HFFc6 (cell line): ENCODE measurements around the gene USP32. TPM values are rescaled to one million over a fixed set of nuclear protein-coding genes. Genes with fewer than 3 reads are reported as not detected.
"Not testable (repeated sequence)": the region's sequence is repeated elsewhere in the genome, so short reads cannot be mapped to it uniquely, and the experiment has no call there.

Experiments used
- DNase-seq: peaks from one replicate; pipeline ENCODE4 v3.0.0-alpha.2; 2018
- H3K27ac Mint-ChIP-seq: 2 replicates; pipeline ENCODE4 v1.8.0; 2020; ENCODE audit warnings: mild to moderate bottlenecking, mixed read lengths
- H3K27me3 Mint-ChIP-seq: 2 replicates; pipeline ENCODE4 v1.8.0; 2021; ENCODE audit warnings: mild to moderate bottlenecking, moderate library complexity, mixed read lengths; ENCODE audit not compliant: insufficient read depth
- H3K36me3 Mint-ChIP-seq: 2 replicates; pipeline ENCODE4 v1.8.0; 2021; ENCODE audit warnings: low read depth, mixed read lengths
- H3K4me1 Mint-ChIP-seq: 2 replicates; pipeline ENCODE4 v1.8.0; 2020; ENCODE audit warnings: low read depth, mixed read lengths
- H3K4me3 Mint-ChIP-seq: 2 replicates; pipeline ENCODE4 v1.8.0; 2020; ENCODE audit warnings: mild to moderate bottlenecking, moderate library complexity, mixed read lengths
- H3K9me3 Mint-ChIP-seq: 2 replicates; pipeline ENCODE4 v1.8.0; 2020; ENCODE audit warnings: mild to moderate bottlenecking, mixed read lengths
- total RNA-seq, 6 experiments: library from RNA; stranded (reverse); fragmentation: NEBNext Ultra II Directional; extraction: Animal tissue kit (Norgen Biotek cat#: 25700); gene quantifications; 2 replicates in 1 of 6; 3 replicates in 5 of 6; pipeline ENCODE4 v1.2.3, GENCODE V29; 2021
- TF ChIP-seq, protein P1 (sequence below): fragments of 200-600 bp; sonication (generic); IDR thresholded peaks from 2 replicates; pipeline ENCODE4 v1.5.0; 2021; ENCODE audit warnings: antibody characterized with exemption, mild to moderate bottlenecking

The USP32 gene
- total RNA-seq, 6 experiments from 2014 or later: 46.7 to 57.3 (median 51.7) TPM

DNA sequence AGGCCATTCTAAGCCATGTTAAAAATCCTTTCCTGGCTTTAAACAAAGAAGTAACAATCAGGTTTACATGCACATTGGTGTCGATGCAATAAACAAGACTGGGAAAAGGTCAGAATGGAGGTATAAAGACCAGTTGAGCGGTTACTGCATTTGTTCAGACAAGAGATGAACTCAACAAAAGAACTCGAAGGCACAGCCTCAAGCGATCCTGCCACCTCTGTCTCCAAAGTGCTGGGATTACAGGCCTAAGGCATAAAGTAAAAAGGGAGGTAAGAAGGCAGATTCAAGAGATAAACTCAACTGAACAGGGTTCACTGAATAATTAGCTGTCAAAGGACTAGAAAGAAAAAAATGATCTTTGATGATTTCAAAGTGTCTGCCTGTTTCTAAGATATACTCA lies 39.4 kb downstream of the USP32 start:
- peaks cover 53% of the 10 kb centered on the region for H3K4me1 Mint-ChIP-seq
- H3K9me3 Mint-ChIP-seq: no peaks in the 10 kb centered on the region
- no peak overlapping the region for H3K27ac Mint-ChIP-seq
- H3K27me3 Mint-ChIP-seq: no peaks in the 10 kb centered on the region
- DNase-seq: no peak
- TF ChIP-seq, protein P1, sequence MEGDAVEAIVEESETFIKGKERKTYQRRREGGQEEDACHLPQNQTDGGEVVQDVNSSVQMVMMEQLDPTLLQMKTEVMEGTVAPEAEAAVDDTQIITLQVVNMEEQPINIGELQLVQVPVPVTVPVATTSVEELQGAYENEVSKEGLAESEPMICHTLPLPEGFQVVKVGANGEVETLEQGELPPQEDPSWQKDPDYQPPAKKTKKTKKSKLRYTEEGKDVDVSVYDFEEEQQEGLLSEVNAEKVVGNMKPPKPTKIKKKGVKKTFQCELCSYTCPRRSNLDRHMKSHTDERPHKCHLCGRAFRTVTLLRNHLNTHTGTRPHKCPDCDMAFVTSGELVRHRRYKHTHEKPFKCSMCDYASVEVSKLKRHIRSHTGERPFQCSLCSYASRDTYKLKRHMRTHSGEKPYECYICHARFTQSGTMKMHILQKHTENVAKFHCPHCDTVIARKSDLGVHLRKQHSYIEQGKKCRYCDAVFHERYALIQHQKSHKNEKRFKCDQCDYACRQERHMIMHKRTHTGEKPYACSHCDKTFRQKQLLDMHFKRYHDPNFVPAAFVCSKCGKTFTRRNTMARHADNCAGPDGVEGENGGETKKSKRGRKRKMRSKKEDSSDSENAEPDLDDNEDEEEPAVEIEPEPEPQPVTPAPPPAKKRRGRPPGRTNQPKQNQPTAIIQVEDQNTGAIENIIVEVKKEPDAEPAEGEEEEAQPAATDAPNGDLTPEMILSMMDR: no peak
- no peak overlapping the region for H3K4me3 Mint-ChIP-seq
- no peaks in the 10 kb centered on the region; the same call in 1 of the 2 replicates for H3K36me3 Mint-ChIP-seq

DNA sequence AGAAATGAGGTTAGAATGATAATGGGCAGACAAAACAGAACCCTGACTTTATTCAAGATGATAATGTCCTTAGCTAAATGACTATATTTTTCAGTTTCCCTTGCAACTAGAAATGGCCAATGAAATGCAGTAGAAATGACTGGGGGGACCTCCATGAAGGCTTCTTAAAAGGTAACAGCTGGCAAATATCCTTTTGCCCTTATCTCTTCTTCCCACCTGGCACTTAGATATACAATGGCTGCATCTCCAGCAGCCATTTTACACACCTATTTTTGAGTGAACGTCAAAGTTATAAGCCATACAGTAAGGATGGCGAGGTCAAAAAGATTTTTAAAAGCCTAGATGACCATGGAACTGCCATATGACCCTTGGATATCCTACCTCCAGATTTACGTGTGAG lies 39.9 kb downstream of the USP32 start:
- Mint-ChIP-seq H3K27ac (no peak overlapping the region), H3K4me3 (no peak overlapping the region), H3K9me3 (no peaks in the 10 kb centered on the region), H3K36me3 (no peaks in the 10 kb centered on the region; the same call in 1 of the 2 replicates), H3K4me1 (peaks cover 48% of the 10 kb centered on the region), H3K27me3 (no peaks in the 10 kb centered on the region)
- TF ChIP-seq, protein P1: no peak
- no peak for DNase-seq

DNA sequence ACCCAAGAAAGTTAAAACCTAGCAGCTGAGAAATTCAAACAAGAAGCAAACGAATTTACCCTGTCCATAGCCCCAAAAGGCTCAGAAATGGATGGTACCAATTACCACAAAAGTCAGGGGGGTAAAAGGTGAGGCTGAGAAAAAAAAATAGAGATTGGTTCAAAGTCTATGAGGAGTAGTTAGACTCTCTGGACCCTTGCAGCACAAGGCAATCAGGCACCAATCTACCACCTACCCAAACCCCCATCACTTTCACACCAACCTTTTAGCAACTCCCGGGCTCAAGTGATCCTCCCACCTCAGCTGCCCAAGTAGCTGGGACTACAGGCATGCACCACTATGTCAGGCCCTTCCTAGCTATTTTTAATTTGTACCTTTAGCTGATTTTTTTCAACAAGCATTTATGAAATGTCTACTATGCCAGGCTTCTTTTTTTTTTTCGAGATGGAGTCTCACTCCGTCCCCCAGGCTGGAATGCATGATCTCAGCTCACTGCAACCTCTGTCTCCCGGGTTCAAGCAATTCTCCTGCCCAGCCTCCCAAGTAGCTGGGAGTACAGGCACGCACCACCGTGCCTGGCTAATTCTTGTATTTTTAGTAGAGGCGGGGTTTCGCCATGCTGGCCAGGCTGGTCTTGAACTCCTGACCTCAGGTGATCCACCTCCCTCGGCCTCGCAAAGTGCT lies 40.8 kb downstream of the USP32 start:
- H3K27me3 Mint-ChIP-seq: no peaks in the 10 kb centered on the region
- no peaks in the 10 kb centered on the region for H3K9me3 Mint-ChIP-seq
- peaks cover 45% of the 10 kb centered on the region for H3K4me1 Mint-ChIP-seq
- TF ChIP-seq, protein P1: no peak
- no peak for DNase-seq
- no peak overlapping the region for H3K4me3 Mint-ChIP-seq
- no peaks in the 10 kb centered on the region; the same call in 1 of the 2 replicates for H3K36me3 Mint-ChIP-seq
- no peak overlapping the region for H3K27ac Mint-ChIP-seq

DNA sequence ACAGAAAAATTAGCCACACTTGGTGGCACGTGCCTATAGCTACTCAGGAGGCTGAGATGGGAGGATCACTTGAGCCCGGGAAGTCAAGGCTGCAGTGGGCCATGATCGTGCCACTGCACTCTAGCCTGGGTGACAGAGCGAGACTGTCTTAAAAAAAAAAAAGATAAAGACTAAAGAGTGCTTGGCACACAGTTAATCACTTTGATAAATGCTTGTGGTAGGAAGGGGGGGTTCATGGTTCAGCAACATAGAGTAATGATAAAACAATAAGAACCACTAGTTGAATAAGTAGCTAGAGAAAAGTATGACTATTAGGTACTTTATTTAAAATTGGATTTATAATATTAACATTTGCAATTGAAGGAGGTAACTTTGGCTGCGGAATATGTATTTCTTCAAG lies 43.3 kb downstream of the USP32 start:
- TF ChIP-seq, protein P1: no peak
- H3K4me1 Mint-ChIP-seq: peaks cover 20% of the 10 kb centered on the region
- H3K27me3 Mint-ChIP-seq: no peaks in the 10 kb centered on the region
- H3K36me3 Mint-ChIP-seq: no peaks in the 10 kb centered on the region; the same call in 1 of the 2 replicates
- no peak overlapping the region for H3K27ac Mint-ChIP-seq
- no peak for DNase-seq
- no peak overlapping the region for H3K4me3 Mint-ChIP-seq
- H3K9me3 Mint-ChIP-seq: no peaks in the 10 kb centered on the region

DNA sequence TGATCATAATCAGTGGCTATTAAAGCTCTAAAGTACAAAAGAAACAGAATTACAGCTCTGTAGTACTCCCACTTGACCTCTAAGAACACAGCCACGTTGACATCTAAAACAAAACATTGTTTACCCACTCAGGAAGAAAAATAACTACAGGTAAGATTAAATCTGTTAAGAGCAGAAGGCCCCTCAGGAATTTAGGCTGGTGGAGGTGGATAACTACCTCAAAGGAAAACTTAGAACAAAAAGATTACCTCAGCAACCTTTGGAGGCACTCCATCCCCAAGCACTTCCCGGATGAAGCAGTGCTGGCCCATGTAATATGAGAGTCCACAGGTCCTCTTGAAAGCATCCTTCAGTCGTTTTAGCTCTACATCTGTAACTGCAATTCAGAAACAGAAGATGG lies 46.7 kb downstream of the USP32 start:
- Mint-ChIP-seq H3K9me3 (no peaks in the 10 kb centered on the region), H3K4me3 (no peak overlapping the region), H3K27ac (no peak overlapping the region), H3K36me3 (peaks cover 26% of the 10 kb centered on the region), H3K27me3 (no peaks in the 10 kb centered on the region; the same call in 1 of the 2 replicates), H3K4me1 (0 out of 2 replicates have a peak, but pooled peaks cover 6% of the 10 kb centered on the region)
- no peak for DNase-seq
- TF ChIP-seq, protein P1: no peak

DNA sequence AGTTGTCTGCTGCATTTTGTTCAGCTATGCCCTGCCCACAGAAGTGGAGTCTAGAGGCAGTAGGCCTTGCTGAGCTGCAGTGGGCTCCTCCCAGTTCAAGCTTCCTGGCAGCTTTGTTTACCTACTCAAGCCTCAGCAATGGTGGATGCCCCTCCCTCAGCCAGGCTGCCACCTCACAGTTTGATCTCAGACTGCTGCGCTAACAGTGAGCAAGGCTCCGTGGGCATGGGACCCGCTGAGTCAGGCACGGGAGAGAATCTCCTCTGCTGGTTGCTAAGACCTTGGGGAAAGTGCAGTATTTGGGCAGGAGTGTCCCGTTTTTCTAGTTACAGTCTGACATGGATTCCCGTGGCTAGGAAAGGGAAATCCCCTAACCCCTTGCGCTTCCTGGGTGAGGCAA lies 49.4 kb downstream of the USP32 start:
- not testable (repeated sequence) for H3K4me3 Mint-ChIP-seq, H3K27me3 Mint-ChIP-seq, H3K4me1 Mint-ChIP-seq, H3K27ac Mint-ChIP-seq, DNase-seq, H3K9me3 Mint-ChIP-seq
- peaks cover 26% of the 10 kb centered on the region for H3K36me3 Mint-ChIP-seq
